Effector memory CD8-positive, alpha-beta T cell (primary cell): ENCODE data around the gene IGFLR1.

ENCODE experiments used
- ATAC-seq: fragments of 150-1000 bp; cut with Tn5 transposase; replicated peaks from 2 replicates; pipeline ENCODE4 v1.10.0; 2021; ENCODE audit warnings: mild to moderate bottlenecking, moderate library complexity
- DNase-seq, 3 experiments: peaks; one replicate each; pipeline ENCODE4 v3.0.0; 2021
- H3K27ac Mint-ChIP-seq, 2 donors: one replicate each; pipeline ENCODE4 v1.8.0; 2022; ENCODE audit warnings: mild to moderate bottlenecking in 2 of 2, mixed read lengths in 2 of 2, moderate library complexity in 2 of 2
- H3K27me3 Mint-ChIP-seq, 2 donors: one replicate each; pipeline ENCODE4 v1.8.0; 2022; ENCODE audit warnings: mixed read lengths in 2 of 2
- H3K36me3 Mint-ChIP-seq: one replicate; pipeline ENCODE4 v1.8.0; 2022; ENCODE audit warnings: mild to moderate bottlenecking, moderate library complexity, mixed read lengths; ENCODE audit not compliant: insufficient read depth
- H3K4me1 Mint-ChIP-seq, 2 donors: one replicate each; pipeline ENCODE4 v1.8.0; 2022; ENCODE audit warnings: low read depth in 2 of 2, mixed read lengths in 2 of 2
- H3K4me3 Mint-ChIP-seq, 2 donors: one replicate each; pipeline ENCODE4 v1.8.0; 2022; ENCODE audit warnings: mild to moderate bottlenecking in 2 of 2, mixed read lengths in 2 of 2, moderate library complexity in 2 of 2
- H3K9me3 Mint-ChIP-seq, 2 donors: one replicate each; pipeline ENCODE4 v1.8.0; 2022; ENCODE audit warnings: mixed read lengths in 2 of 2

The IGFLR1 gene

DNA sequence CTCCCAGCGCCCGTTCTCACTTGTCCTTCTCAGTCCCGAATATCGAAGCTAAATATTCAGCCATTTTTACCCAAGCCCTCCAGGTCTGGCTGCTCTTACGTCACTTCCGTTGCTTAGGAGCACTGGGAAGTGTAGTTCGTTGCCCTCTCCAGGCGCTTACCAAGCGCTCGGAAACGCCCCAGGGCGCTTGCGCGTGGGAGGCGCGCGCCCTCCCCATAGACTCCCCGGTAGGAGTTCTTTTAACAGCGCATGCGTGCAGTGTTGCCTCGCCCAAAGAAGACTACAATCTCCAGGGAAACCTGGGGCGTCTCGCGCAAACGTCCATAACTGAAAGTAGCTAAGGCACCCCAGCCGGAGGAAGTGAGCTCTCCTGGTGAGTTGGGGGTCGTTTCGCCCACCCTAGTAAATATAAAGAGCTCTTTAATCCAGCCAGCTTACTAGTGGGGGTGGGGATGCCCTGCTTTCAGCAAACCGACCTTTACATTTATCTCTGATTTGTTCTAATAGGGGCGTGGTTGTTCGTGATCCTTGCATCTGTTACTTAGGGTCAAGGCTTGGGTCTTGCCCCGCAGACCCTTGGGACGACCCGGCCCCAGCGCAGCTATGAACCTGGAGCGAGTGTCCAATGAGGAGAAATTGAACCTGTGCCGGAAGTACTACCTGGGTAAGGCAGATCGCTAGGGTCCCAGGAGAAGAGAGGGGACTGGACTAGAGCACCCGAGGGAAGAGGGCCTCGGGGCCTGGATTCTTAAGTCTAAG, 3.3 kb upstream of the IGFLR1 start, which contains the start of the genes PSENEN and U2AF1L4:
PSENEN (plus strand) TSS at position 324 of the 759 bp plus-strand sequence; CDS start at position 604, 280 bp downstream.
U2AF1L4 (minus strand) TSS at position 91 of the 759 bp plus-strand sequence; CDS start at position 64, 27 bp downstream.
- Mint-ChIP-seq H3K27ac (peak within 1 kb of the TSS; percentile 98 to 99), H3K4me1 (peaks cover 57 to 58% of the 10 kb centered on the region in 2 donors), H3K9me3 (no peaks in the 10 kb centered on the region), H3K36me3 (peaks cover 29% of the 10 kb centered on the region), H3K4me3 (peak within 1 kb of the TSS; percentile 86 to 94), H3K27me3 (no peaks in the 10 kb centered on the region)
- peak; percentile 58 for ATAC-seq
- peak; percentile 93 to 95 (median 93) for DNase-seq

DNA sequence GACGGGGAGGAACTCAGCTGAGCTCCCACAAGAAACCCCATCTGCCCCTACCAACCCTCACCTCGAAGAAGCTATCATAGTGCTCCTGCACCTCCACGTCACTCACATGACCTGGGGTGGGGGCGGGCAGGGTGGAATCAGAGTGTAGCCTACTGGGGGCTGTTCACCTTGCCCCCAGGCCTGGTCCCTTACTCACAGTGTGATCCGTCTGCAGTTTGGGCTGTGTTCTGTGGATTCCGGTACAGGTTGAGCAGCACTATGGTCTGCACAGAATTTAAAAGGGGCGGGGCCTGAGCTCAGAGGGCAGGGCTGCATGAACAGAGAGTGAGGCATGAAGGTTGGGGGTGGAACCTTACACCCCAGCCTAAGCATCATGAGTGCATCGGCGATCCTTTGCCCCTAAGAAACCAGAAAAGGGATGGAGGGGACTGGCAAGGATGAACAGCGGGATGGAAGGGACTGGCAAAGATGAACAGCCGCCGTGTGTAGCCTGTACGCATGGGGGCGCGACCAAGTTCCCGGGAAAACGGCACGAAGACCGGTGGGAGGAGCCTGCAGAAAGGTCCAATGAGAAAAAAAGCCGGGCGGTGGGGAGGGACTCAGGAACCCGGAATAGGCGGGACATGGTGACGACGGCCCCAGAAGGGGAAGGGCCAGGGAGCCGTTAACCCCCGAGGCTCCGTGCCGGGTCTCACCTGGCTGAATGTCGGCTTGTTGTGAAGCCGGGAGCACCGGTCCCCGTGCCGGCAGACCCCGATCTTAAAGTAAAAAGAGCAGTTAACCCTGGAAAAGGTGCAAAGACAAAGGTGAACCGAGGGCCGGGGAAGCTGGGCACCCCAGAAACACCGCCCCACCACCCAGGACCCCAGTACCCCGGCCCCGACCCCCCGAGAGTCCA, 2.4 kb upstream of the IGFLR1 start:
- Mint-ChIP-seq H3K9me3 (no peaks in the 10 kb centered on the region), H3K4me1 (peaks cover 58 to 59% of the 10 kb centered on the region in 2 donors), H3K4me3 (peak overlapping the region; percentile 86 to 94)

DNA sequence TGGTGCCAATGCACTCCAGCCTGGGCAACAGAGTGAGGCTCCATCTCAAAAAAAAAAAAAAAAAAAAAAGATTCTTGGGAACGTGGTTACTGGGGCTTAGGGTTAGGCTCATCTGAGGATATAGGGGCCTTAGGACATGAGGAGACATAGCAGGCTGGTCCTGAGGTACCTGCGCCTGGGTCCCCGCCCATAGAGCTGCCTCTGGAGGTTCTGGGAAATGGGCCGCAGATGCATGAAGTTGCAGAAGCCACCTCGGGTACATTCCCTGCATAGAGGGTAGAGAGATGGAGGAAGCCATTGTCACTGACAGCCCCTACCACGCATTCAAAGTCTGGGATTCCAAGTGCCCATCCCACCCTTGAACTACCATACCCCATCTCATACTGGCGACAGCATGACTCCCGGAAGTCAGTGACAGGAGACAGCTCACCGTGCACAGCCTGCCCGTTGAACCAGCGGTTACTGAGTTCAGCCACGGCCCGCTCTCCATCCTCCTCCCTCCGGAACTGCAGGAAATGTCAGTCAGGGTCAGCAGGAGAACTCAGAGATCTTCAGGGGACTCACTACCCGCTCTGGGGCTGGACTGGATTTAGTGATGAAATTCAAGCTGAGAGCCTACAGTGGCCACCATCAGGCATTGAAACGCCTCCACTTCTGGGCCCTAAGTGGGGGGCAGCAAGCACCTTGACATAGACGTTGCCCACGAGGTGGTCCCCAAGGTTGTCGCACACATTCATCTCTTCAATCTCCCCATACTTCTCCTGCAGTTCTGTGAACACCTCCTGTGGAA, 1.6 kb upstream of the IGFLR1 start:
- Mint-ChIP-seq H3K27me3 (no peaks in the 10 kb centered on the region), H3K36me3 (peaks cover 36% of the 10 kb centered on the region), H3K4me3 (peak overlapping the region; percentile 86 to 94), H3K4me1 (peaks cover 54 to 57% of the 10 kb centered on the region in 2 donors), H3K9me3 (no peaks in the 10 kb centered on the region), H3K27ac (peak overlapping the region in 1 of 2 donors; percentile 98)
- ATAC-seq: no peak
- DNase-seq: no peak

More for the DNA sequence above, 2.4 kb upstream of the IGFLR1 start:
- DNase-seq: peak; percentile 91 to 93 (median 92)
- ATAC-seq: peak; percentile 58
- H3K27me3 Mint-ChIP-seq: no peaks in the 10 kb centered on the region
- peaks cover 32% of the 10 kb centered on the region for H3K36me3 Mint-ChIP-seq
- peak overlapping the region; percentile 98 to 99 for H3K27ac Mint-ChIP-seq

DNA sequence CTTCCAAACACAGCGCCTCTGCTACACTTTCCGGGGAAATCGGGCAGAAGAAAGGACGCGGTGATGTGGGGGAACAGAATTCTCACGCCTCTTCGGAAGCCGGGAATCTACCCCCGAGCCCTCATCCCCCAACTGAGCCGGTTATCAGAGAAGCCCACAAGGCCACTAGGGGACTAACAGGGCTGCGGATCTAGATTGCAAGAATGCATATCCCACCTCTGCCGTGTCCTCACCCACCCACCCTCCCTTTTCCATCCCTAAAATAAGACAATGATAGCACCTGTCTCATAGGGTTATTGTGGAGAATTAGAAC, 1.1 kb downstream of the IGFLR1 start:
- peak overlapping the region; percentile 86 to 94 for H3K4me3 Mint-ChIP-seq
- DNase-seq: no peak
- peaks cover 39 to 46% of the 10 kb centered on the region in 2 donors for H3K4me1 Mint-ChIP-seq
- peaks cover 45% of the 10 kb centered on the region for H3K36me3 Mint-ChIP-seq
- peak overlapping the region; percentile 22 to 93 for H3K27ac Mint-ChIP-seq
- H3K9me3 Mint-ChIP-seq: no peaks in the 10 kb centered on the region
- no peaks in the 10 kb centered on the region for H3K27me3 Mint-ChIP-seq
- ATAC-seq: no peak

DNA sequence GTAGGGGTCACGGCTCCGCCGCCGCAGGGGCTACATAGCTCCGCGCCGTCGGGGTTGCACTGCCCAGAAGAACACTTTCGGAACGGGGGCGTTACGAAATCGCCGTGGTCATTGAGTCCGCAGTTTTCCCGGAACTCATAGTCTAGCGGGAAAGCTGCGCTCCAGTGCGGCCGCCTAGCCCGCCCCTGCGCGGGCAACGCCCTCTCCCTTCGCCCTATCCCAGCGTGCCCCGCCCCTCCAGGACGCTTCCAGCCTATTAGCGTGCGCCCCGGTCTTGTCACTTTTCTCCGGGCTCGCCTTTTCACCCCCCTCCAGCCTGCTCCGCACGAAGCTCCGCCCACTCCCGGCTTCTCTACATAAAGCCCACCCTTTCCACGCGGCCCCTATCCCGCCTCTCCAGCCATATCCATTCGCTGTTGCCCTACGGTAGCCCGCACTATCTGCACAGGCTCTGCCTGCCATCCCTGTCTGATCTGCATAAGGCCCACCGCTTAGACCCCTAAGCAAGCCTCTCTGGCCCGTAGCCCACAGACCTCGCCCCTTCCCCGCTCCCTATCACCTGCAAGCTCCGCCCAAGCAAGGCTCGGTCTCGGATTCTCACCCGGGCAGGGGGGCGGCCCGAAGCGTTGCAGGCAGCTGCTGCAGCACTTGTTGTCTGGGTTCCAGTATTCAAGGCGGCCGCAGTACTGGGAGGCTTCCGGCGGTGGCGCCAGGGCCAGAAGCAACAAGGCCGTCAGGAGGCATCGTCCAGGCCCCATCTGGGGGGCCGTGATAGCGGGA, 1.6 kb downstream of the IGFLR1 start:
- Mint-ChIP-seq H3K9me3 (no peaks in the 10 kb centered on the region), H3K36me3 (peaks cover 47% of the 10 kb centered on the region), H3K4me3 (peak overlapping the region; percentile 86 to 94), H3K27ac (peak overlapping the region; percentile 22 to 93), H3K4me1 (peaks cover 34 to 44% of the 10 kb centered on the region in 2 donors), H3K27me3 (no peaks in the 10 kb centered on the region)
- DNase-seq: peak; percentile 91 to 94 (median 91)
- ATAC-seq: peak; percentile 63

DNA sequence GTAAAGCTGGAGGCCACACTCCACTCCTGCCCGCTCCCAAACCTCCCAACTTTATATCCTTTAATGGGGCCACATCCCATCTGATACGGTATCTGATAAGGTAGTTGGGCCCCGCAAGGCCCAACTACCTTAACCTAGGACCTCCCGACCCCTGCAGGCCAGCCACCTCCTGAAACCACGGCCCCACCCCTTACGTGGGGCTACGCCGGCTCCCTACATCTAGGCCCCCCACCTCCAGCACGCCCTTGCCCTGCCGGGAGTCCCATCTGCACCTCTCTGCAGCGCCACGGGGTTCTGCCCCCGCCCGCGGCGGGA, 2.2 kb downstream of the IGFLR1 start:
- ATAC-seq (peak; percentile 7), DNase-seq (no peak)
- Mint-ChIP-seq H3K27ac (peak overlapping the region in 1 of 2 donors; percentile 93), H3K27me3 (no peaks in the 10 kb centered on the region), H3K4me1 (peaks cover 30 to 41% of the 10 kb centered on the region in 2 donors), H3K9me3 (no peaks in the 10 kb centered on the region), H3K4me3 (peak overlapping the region; percentile 86 to 94), H3K36me3 (peaks cover 47% of the 10 kb centered on the region)

DNA sequence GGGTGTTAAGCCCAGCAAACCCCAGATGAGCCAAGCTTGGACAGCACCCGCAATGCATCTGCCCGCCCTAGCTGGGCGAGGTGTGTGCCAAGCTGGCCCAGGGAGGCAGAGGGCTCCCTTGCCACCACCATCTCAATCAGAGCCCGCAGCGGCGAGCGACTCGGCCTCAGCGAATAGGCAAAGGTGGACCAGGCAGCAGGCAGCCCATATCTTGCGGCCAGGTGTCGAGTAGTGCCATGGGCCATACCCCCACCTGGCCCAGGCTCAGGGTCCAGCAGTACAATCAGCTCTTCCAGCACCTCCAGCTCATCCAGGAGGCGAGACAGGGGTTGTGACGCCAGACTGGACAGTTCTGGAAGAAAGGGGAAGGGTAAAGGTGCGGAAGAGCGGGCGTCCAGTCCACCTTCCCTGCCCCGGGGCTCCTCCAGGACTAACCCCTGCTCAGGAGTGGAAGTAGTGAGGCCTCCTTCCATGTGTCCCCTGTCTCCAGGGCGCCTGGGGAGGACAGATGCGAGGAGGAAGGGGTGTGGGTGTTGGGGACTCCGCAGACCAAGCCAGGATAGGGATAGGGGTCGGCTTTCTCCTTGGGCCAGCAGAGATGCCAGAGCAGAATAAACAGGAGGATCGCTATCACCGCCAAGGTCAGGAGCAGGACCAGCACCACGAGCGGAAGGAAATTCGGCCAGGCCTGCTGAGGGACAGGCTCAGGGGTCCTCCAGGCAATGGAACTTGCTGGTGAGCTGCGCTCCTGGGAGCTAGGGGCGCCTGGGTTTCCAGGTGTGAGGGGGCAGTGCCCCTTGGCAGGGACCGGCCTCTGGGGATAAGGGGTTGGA, 2.8 kb downstream of the IGFLR1 start:
- H3K4me3 Mint-ChIP-seq: peak overlapping the region; percentile 44 to 86
- H3K9me3 Mint-ChIP-seq: no peaks in the 10 kb centered on the region
- ATAC-seq (no peak), DNase-seq (no peak)
- H3K4me1 Mint-ChIP-seq: peaks cover 28 to 38% of the 10 kb centered on the region in 2 donors
- H3K36me3 Mint-ChIP-seq: peaks cover 46% of the 10 kb centered on the region
- H3K27ac Mint-ChIP-seq: no peak overlapping the region
- no peaks in the 10 kb centered on the region for H3K27me3 Mint-ChIP-seq

DNA sequence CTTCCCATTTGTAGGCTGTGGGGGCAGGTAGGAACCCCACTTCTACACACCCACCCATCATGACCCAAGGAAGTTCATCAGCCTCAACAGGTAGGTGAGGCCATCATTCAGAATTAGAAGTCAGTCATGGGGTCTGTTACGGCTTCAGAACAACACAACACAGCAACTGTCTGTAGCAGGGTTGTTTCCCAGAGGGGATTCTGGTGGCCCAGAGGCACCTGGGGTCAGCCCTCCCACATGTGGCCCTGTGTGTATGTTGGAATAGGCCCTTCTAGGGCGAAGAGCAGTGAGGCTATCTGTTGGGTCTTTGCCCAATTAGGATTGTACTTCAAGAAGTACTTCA, 3.4 kb downstream of the IGFLR1 start:
- ATAC-seq: no peak
- Mint-ChIP-seq H3K27me3 (no peaks in the 10 kb centered on the region), H3K4me3 (peak overlapping the region; percentile 25 to 44), H3K27ac (no peak overlapping the region), H3K36me3 (peaks cover 47% of the 10 kb centered on the region), H3K9me3 (no peaks in the 10 kb centered on the region), H3K4me1 (peaks cover 27 to 37% of the 10 kb centered on the region in 2 donors)
- no peak for DNase-seq

DNA sequence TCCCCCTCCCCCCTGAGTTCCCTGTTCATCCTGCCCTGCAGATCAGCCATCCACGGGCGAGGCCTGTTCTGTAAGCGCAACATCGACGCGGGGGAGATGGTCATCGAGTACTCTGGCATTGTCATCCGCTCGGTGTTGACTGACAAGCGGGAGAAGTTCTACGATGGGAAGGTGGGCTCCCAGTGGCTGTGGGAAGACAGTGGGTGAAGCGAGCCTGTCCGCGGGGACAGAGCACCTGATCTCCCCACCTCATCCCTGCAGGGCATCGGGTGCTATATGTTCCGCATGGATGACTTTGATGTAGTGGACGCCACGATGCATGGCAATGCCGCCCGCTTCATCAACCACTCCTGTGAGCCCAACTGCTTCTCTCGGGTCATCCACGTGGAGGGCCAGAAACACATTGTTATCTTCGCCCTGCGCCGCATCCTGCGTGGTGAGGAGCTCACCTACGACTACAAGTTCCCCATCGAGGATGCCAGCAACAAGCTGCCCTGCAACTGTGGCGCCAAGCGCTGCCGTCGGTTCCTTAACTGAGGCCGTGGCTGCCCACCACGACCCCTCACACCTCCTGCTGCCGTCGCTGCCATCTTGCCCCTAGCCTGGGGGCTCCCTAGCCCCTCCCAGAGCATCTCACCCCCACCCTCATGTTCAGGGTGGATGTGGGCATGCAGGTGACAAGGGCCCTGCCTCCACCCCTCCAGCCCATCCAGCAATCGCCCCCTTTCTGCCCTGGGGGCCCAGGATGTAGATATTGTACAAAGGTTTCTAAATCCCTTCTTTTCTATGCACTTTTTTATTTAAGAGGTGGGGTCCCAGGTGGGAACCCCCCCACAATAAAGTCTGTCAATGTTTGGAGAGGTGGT, 4.0 kb downstream of the IGFLR1 start:
- Mint-ChIP-seq H3K9me3 (no peaks in the 10 kb centered on the region), H3K27ac (peak overlapping the region in 1 of 2 donors; percentile 69), H3K27me3 (no peaks in the 10 kb centered on the region), H3K4me3 (peak overlapping the region; percentile 25 to 44), H3K36me3 (peaks cover 50% of the 10 kb centered on the region), H3K4me1 (peaks cover 25 to 38% of the 10 kb centered on the region in 2 donors)
- ATAC-seq (no peak), DNase-seq (no peak)

DNA sequence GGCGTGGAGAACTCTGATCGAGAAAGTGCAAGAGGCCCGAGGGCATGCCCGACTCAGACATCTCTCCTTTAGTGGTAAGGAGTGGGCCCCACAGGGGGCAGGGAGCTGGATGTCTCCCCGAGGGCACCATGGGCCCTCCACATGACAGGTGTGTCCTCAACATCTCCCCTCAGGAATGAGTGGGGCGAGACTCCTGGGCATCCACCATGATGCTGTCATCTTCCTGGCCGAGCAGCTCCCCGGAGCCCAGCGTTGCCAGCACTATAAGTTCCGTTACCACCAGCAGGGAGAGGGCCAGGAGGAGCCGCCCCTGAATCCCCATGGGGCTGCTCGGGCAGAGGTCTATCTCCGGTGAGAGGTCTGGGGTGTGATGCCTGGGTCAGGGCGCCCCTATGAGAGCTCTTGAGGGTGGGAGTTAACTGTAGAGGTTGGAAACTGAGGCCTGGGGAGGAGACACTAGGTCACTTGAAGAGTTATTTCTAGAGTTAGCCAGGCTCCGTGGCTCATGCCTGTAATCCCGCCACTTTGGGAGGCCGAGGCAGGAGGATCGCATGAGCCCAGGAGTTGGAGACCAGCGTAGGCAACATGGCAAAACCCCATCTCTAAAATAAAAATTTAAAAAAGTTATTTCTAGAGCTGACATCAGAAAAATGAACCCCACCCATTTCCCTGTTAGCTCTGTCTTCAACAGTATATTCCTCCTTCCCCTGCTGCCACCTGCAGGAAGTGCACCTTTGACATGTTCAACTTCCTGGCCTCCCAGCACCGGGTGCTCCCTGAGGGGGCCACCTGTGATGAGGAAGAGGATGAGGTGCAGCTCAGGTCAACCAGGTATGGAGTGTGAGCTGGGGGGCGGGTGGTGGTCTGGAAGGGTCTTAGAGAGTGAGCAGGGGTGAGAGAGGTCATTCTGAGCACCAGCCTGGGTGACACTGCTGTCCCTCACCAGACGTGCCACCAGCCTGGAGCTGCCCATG, 5.1 kb downstream of the IGFLR1 start:
- Mint-ChIP-seq H3K9me3 (no peaks in the 10 kb centered on the region), H3K4me1 (peaks cover 18 to 30% of the 10 kb centered on the region in 2 donors), H3K4me3 (no peak overlapping the region), H3K36me3 (peaks cover 57% of the 10 kb centered on the region), H3K27me3 (no peaks in the 10 kb centered on the region), H3K27ac (peak overlapping the region in 1 of 2 donors; percentile 69)
- ATAC-seq (no peak), DNase-seq (no peak)
